B cell (primary cell): ENCODE results near the gene ADAM17.

Experiments
- CTCF ChIP-seq: fragments of 200-600 bp; IDR thresholded peaks from one replicate; pipeline ENCODE4 v1.8.0; 2022; ENCODE audit warnings: antibody characterized with exemption, mild to moderate bottlenecking
- EZH2 ChIP-seq: IDR thresholded peaks from 2 replicates; pipeline ENCODE4 v1.6.1; 2012; ENCODE audit warnings: borderline replicate concordance, low read depth, mild to moderate bottlenecking, moderate library complexity, low read length; ENCODE audit not compliant: insufficient read depth, poor library complexity, severe bottlenecking

DNA sequence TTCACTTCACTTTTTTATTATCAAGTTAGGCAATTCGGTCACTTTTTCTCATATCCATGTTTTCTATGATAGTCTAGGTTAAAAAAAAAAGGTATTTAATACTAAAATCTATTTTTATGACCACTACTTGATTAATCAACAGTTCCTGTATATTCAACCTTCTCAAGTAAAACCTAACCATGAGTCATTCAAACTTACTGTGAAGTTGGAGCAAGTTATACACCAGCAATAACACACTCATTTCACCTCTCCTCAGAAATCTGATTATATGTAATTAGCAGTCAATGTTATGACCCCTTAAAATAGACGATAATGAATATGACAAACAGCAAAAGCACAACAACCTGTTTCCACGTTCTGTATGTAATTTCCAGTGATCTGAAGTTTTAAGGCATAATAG, 35.0 kb upstream of the ADAM17 start:
- TF ChIP-seq CTCF (no peak), EZH2 (no peak)
